ENCODE results near the gene CLDN25. TPM values are rescaled to one million over a fixed set of nuclear protein-coding genes. Genes with fewer than 3 reads are reported as not detected.

The CLDN25 gene
- total and polyA plus RNA-seq, 2 experiments from 2014 or later = not detected

DNA sequence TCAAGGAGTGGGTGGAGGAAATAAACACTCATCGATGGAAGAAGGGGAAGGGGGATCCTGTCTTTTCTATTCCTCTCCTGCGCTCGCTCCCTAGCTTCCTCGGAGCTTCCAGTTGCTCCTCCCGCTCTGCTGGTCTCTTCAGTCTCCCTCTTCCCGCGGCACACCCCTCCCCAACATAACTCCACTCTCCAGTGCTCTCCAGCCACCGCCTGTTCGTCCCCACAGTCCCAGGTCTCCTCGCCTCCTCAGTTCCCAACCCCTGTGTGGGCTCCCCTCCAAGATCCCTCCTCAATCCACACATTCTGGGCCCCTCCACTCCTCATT, 6.5 kb upstream of the CLDN25 start:
- H3K27ac ChIP-seq = peak overlapping the region; percentile 87
- no peaks in the 10 kb centered on the region for H3K9me3 ChIP-seq (ENCODE audit: low read depth)
- WGBS, 2 experiments (ENCODE audit: low coverage in 1 of 2, low lambda C conversion rate in 2 of 2, missing lambda C conversion rate in 2 of 2) = 1 to 2% methylated on average over 8 to 10 of the region's 10 CpGs
- H3K9me2 ChIP-seq (ENCODE audit: insufficient read depth) = no peaks in the 10 kb centered on the region
- H3F3A ChIP-seq (ENCODE audit: insufficient read depth) = peaks cover 8% of the 10 kb centered on the region; the same call in 1 of the 2 replicates
- peak overlapping the region; percentile 99 for H3K4me3 ChIP-seq
- H3K4me2 ChIP-seq (ENCODE audit: unreplicated experiment) = peak overlapping the region; percentile 75
- H4K20me1 ChIP-seq (ENCODE audit: insufficient read depth) = no peaks in the 10 kb centered on the region
- TF ChIP-seq EZH2phosphoT487 (IDR thresholded peaks at IDR 0.05; ENCODE audit: insufficient read depth, low read depth) (no peak), EZH2 (IDR thresholded peaks at IDR 0.05; ENCODE audit: insufficient read depth, poor library complexity, severe bottlenecking) (no peak)
- peaks cover 52% of the 10 kb centered on the region for H3K79me2 ChIP-seq (ENCODE audit: insufficient read depth)
- 0 out of 2 replicates have a peak, but pooled peaks cover 7% of the 10 kb centered on the region for H3K4me1 ChIP-seq (ENCODE audit: insufficient read depth)
- DNase-seq = peak; percentile 62
- peak overlapping the region; percentile 98 for H3K9ac ChIP-seq
- peak overlapping the region; percentile 99 for H2AFZ ChIP-seq
- H3K27me3 ChIP-seq (replicated peaks; ENCODE audit: insufficient read depth) = peaks cover 13% of the 10 kb centered on the region; the same call in 1 of the 2 replicates
- H3K36me3 ChIP-seq (ENCODE audit: low read depth) = peaks cover 7% of the 10 kb centered on the region
- in situ Hi-C loops (cut with MboI) = no loop called here

DNA sequence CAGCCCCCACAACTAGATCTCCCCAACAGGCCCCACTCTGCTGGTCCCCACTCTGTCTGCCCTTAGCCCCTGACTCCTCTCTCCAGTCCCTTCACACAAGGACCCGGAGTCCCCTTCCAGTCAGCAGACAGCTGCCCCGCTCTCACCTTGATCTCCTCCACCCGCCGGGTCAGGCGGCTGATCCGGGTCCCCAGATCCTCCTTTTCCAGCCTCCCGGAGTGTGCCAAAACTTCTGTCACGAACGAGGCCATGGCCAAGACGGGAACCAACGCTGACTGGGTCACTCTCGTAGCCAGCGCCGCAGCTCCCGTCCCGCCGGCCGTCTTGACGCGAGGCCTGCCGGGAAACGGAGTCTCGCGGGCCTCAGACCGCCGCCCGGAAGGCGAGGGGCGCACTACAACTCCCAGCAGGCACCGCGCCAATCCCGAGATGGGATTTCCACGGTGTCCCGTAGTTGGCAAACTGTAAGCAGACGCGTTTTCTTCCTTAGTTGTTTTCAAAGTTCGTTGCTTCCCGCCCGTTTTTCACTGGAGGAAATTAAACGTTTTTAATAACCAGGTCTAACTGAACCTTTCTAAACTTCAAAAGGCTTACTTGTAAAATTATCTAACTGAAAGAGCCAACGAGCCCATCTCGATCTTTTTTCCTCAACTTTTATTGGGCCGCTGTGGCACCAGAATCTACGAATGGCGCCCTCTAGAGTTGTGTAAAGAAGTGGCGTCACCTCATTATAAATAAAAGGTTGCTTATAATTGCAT, 6.0 kb upstream of the CLDN25 start, which contains the start of gene ZW10:
Gene ZW10 (minus strand): TSS at position 277 of the 758 bp plus-strand sequence. CDS start 26 bp downstream, at position 251.
- no peaks in the 10 kb centered on the region for H3K9me3 ChIP-seq (ENCODE audit: low read depth)
- peak within 1 kb of the TSS; percentile 87 for H3K27ac ChIP-seq
- peaks cover 13% of the 10 kb centered on the region; the same call in 1 of the 2 replicates for H3K27me3 ChIP-seq (replicated peaks; ENCODE audit: insufficient read depth)
- H3K9ac ChIP-seq = peak within 1 kb of the TSS; percentile 98
- 1 to 2% methylated on average over 46 of the region's 46 CpGs for WGBS, 2 experiments (ENCODE audit: low coverage in 1 of 2, low lambda C conversion rate in 2 of 2, missing lambda C conversion rate in 2 of 2)
- peaks cover 11% of the 10 kb centered on the region; the same call in 1 of the 2 replicates for H3F3A ChIP-seq (ENCODE audit: insufficient read depth)
- peak within 1 kb of the TSS; percentile 99 for H3K4me3 ChIP-seq
- peak within 1 kb of the TSS; percentile 99 for H2AFZ ChIP-seq
- H3K36me3 ChIP-seq (ENCODE audit: low read depth) = peaks cover 2% of the 10 kb centered on the region; the same call in 1 of the 2 replicates
- peak within 1 kb of the TSS; percentile 77 for H3K4me2 ChIP-seq (ENCODE audit: unreplicated experiment)
- peak; percentile 100 for DNase-seq
- no peaks in the 10 kb centered on the region for H4K20me1 ChIP-seq (ENCODE audit: insufficient read depth)
- TF ChIP-seq EZH2 (IDR thresholded peaks at IDR 0.05; ENCODE audit: insufficient read depth, poor library complexity, severe bottlenecking) (no peak), EZH2phosphoT487 (IDR thresholded peaks at IDR 0.05; ENCODE audit: insufficient read depth, low read depth) (no peak)
- peaks cover 47% of the 10 kb centered on the region for H3K79me2 ChIP-seq (ENCODE audit: insufficient read depth)
- peaks cover 10% of the 10 kb centered on the region for H3K4me1 ChIP-seq (ENCODE audit: insufficient read depth)
- in situ Hi-C loops (cut with MboI) = no loop called here
- H3K9me2 ChIP-seq (ENCODE audit: insufficient read depth) = no peaks in the 10 kb centered on the region

GRCh38 chr11:113774174-113774503, 5.5 kb upstream of the CLDN25 start:
- H3F3A ChIP-seq (ENCODE audit: insufficient read depth) = peaks cover 11% of the 10 kb centered on the region; the same call in 1 of the 2 replicates
- H3K4me2 ChIP-seq (ENCODE audit: unreplicated experiment) = peak overlapping the region; percentile 77
- H3K9ac ChIP-seq = peak overlapping the region; percentile 98
- no peaks in the 10 kb centered on the region for H4K20me1 ChIP-seq (ENCODE audit: insufficient read depth)
- no peaks in the 10 kb centered on the region for H3K9me3 ChIP-seq (ENCODE audit: low read depth)
- no peak for TF ChIP-seq EZH2 (IDR thresholded peaks at IDR 0.05; ENCODE audit: insufficient read depth, poor library complexity, severe bottlenecking)
- TF ChIP-seq EZH2phosphoT487 (IDR thresholded peaks at IDR 0.05; ENCODE audit: insufficient read depth, low read depth) = no peak
- peaks cover 10% of the 10 kb centered on the region for H3K4me1 ChIP-seq (ENCODE audit: insufficient read depth)
- H3K27me3 ChIP-seq (replicated peaks; ENCODE audit: insufficient read depth) = peaks cover 13% of the 10 kb centered on the region; the same call in 1 of the 2 replicates
- H3K4me3 ChIP-seq = peak overlapping the region; percentile 99
- H3K36me3 ChIP-seq (ENCODE audit: low read depth) = no peaks in the 10 kb centered on the region
- H3K27ac ChIP-seq = no peak overlapping the region
- 2 to 4% methylated on average over 1 of the region's 1 CpG for WGBS, 2 experiments (ENCODE audit: low coverage in 1 of 2, low lambda C conversion rate in 2 of 2, missing lambda C conversion rate in 2 of 2)
- in situ Hi-C loops (cut with MboI) = no loop called here
- no peaks in the 10 kb centered on the region for H3K9me2 ChIP-seq (ENCODE audit: insufficient read depth)
- peaks cover 41% of the 10 kb centered on the region for H3K79me2 ChIP-seq (ENCODE audit: insufficient read depth)
- DNase-seq = no peak
- H2AFZ ChIP-seq = peak overlapping the region; percentile 99

GRCh38 chr11:113778111-113778910, 1.3 kb upstream of the CLDN25 start:
- Histone ChIP-seq H3K4me1 (ENCODE audit: insufficient read depth) (peaks cover 3% of the 10 kb centered on the region), H3K36me3 (ENCODE audit: low read depth) (no peaks in the 10 kb centered on the region), H3K27me3 (replicated peaks; ENCODE audit: insufficient read depth) (peaks cover 32% of the 10 kb centered on the region; the same call in 1 of the 2 replicates), H3K27ac (no peak overlapping the region), H3K4me2 (ENCODE audit: unreplicated experiment) (peak overlapping the region; percentile 34), H3K4me3 (peak overlapping the region; percentile 38), H3K9me2 (ENCODE audit: insufficient read depth) (no peaks in the 10 kb centered on the region), H3F3A (ENCODE audit: insufficient read depth) (peaks cover 7% of the 10 kb centered on the region; the same call in 1 of the 2 replicates), H3K79me2 (ENCODE audit: insufficient read depth) (peaks cover 2% of the 10 kb centered on the region), H3K9me3 (ENCODE audit: low read depth) (no peaks in the 10 kb centered on the region), H4K20me1 (ENCODE audit: insufficient read depth) (no peaks in the 10 kb centered on the region), H3K9ac (no peak overlapping the region), H2AFZ (peak overlapping the region; percentile 18; the same call in 1 of the 2 replicates)
- in situ Hi-C loops (cut with MboI) = no loop called here
- peak; percentile 83 for DNase-seq
- no peak for TF ChIP-seq EZH2phosphoT487 (IDR thresholded peaks at IDR 0.05; ENCODE audit: insufficient read depth, low read depth)
- TF ChIP-seq EZH2 (IDR thresholded peaks at IDR 0.05; ENCODE audit: insufficient read depth, poor library complexity, severe bottlenecking) = no peak
- 36 to 38% methylated on average over 11 of the region's 11 CpGs for WGBS, 2 experiments (ENCODE audit: low coverage in 1 of 2, low lambda C conversion rate in 2 of 2, missing lambda C conversion rate in 2 of 2)
